ENCODE results near the gene NUMA1.

The NUMA1 gene

DNA sequence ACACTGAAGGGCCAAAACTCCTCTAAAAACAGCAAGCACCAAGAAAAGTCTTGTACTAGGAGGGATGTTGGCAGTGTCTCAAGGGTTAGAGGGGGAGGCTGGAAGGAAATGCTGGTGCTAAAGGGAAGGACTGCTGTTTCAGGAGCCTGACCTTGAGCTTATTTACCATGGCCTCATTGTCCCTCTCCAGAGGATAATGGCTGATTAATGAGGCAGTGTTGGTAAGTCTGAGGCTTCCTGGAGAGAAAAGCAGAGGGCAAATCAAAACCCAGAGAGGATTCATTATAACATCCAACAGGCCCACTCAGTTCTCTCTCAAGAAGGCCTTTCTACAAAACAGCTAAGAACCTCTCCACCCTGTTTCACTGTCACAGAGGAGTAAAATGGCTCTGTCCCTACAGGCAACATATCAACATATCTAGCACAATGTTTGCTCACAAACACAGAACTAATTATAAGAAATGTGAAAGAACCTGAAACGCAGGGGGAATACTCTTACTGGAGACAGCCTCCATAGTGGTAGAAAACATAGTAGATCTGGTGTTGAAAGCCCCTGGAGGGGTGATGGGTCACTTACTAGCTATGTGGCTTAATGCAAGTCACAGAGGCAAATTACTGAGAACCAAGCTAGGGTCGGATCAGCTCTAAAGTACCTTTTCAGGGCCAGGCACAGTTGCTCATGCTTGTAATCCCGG, 31.4 kb downstream of the NUMA1 start:
- DNase-seq, result no peak

- DNase-seq, result no peak
Observed at GRCh38 chr11:72045849-72046248, 34.5 kb downstream of the NUMA1 start.

GRCh38 chr11:72042064-72042745, 38.1 kb downstream of the NUMA1 start:
- no peak for DNase-seq

GRCh38 chr11:72041364-72042063, 38.8 kb downstream of the NUMA1 start:
- no peak for DNase-seq

- peak; percentile 82 for DNase-seq
Observed at GRCh38 chr11:72040491-72041363, 39.6 kb downstream of the NUMA1 start.

GRCh38 chr11:72039856-72040401, 40.4 kb downstream of the NUMA1 start:
- no peak for DNase-seq

DNA sequence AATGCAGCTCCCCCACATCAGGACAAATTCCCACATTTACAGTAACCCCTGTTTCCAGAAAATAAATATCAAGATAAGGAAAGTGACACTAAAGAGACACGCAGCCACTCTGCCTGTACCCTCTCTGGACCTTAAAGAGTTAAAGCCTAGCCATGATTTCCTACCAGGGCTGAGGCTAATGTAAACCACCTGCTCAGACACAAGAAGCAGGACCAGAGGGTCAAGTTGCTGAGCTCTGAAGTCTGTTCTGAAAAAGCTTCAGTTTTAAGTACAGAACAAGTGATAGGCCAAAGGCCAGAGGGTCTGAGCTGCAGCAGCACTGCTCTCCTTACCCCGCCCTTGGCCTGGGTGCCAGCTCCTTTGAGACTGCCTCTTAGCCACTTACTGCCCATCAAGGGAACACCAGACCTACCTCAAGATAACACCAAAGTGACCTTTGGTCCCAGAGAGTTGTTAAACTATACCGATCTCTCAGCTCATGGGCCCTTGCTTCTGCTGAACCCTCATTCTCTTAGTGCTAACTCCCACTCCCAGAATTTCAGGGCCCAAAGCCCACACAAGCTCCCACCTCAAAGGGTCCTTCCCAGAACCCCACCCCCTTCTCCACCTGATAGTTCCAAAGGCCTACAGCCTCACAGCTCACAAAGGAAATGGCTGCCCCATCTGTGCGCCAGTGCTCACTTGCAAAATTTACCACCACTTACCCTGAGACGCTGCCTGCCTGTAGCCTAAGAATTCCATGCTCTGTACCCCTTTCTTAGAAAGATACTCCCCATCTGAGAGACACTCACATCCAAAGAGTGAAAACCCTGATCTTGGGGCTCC, 41.1 kb downstream of the NUMA1 start:
- DNase-seq, result no peak

- peak; percentile 33 for DNase-seq
Observed at GRCh38 chr11:72038491-72038890, 41.9 kb downstream of the NUMA1 start.

DNA sequence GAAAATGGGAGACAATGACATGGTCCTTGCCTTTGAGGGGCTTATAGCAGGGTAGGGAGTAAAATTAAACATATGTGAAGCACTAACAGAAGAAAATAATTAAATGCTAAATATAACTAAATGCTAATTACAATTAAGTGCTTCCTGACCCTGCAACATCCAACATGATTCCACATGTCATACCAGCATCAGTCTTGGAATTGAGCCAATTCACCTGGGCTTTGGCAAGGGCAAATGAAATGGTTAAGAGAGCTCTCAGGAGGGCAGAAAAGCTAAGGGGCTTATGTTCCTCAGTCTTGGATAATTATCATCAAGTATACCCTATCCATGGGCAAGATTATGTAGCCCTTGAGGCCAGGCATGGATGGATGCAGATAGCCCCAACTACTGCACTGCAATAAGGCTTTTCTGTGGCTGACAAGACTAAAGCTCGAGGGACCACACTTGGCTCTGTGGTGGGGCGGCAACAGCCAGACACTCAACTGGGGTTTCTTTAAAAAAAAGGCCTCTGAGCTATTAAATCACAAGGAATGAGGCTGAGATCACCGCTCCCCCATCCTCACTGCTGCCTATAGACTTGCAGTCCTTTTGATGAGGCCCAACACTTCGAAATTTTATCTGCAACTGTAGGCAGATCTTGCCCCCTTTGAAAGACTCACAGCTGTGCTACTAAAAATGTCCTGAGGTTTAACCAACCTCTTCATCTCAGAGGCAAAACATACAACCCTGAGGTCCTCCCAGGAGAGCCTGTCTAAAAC, 42.6 kb downstream of the NUMA1 start:
- DNase-seq, result no peak

GRCh38 chr11:72036687-72037086, 43.7 kb downstream of the NUMA1 start:
- DNase-seq, result no peak

DNA sequence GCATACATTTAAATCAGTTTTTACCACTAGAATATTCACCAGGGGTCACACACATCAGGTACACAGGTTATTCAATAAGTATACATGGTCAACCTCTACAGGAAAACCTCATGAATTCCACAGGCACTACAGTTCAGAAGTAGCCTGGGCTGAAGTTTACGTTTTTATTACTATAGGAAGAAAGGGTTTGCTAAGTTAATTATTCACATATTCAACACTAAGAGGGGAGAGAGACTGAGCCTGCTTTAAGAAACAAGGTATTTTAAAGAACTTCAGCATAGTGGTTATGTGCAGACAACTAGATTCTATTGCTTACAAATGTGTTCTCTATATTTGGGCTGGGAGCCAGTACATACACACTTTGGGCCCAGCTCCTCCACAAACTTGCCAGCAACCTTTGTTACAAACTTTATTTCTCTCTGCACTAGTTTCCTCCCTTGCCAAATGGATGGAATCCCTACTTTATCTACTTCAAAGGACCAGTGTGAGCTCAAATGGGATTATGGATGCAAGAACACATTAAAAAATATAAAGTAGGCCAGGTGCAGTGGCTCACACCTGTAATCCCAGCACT, 49.8 kb downstream of the NUMA1 start:
- DNase-seq, result no peak

- DNase-seq, result no peak
Observed at GRCh38 chr11:72026090-72026489, 54.3 kb downstream of the NUMA1 start.

- DNase-seq, result no peak
Observed at GRCh38 chr11:72024069-72024754, 56.1 kb downstream of the NUMA1 start.

DNA sequence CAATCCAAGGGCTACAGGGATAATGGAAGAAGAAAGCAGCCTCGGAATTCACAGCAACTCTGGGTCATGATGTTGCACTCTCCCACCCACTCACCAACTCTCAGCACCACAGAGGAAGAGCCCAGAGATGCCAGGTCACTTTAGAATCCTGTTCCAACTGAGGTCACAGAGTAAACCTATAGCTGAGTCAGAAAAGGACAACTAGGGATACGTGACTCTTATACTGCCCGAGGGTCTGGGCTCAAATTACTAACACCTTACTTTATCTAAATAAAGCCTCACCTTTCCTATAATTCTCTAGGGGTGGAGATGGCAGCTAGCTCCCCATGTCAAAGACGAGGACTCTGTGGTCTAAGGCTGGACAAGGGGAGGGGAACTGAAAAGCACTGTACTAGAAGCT, 57.0 kb downstream of the NUMA1 start:
- no peak for DNase-seq

- no peak for DNase-seq
Observed at GRCh38 chr11:72018171-72018570, 62.2 kb downstream of the NUMA1 start.

- DNase-seq, result no peak
Observed at GRCh38 chr11:72015511-72016061, 64.8 kb downstream of the NUMA1 start.

DNA sequence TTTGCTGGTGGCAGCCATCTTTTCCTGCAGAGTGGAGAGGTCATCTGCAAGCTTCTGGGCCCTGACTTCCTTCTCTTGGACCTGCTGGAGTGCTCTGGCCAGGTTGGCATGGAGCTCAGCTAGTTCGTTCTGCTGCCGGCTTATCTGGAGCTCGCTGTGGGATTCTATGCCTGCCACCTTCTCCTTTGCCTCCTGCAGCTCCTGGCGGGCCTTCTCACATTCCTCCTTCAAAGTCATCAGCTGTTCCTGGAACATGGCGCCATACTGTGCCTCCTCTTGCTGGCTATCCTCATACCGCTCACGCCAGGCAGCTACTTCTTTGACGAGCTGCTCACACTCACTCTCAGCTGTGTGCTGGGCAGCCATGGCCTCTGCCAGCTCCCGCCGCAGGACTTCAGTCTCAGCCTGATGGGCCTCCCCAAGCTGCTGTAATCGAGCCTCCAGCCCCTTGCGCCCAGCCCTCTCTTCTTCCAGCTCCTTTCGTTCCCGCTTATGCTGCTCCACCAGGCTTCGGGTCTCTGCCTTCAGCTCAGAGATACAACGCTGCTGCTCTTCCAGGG, 65.5 kb downstream of the NUMA1 start:
- DNase-seq, result no peak

- DNase-seq, result no peak
Observed at GRCh38 chr11:72013765-72014711, 66.3 kb downstream of the NUMA1 start.

All from NCI-H226 (cell line).